Liver (tissue), 3 donors: ENCODE results near the gene LSM14B.

Source experiments
- REST ChIP-seq: IDR thresholded peaks from 2 replicates; pipeline ENCODE4 v1.6.1; 2016; ENCODE audit warnings: antibody characterized with exemption, mild to moderate bottlenecking
- SP1 ChIP-seq: IDR thresholded peaks from 2 replicates; pipeline ENCODE4 v1.6.1; 2018; ENCODE audit warnings: antibody characterized with exemption, mild to moderate bottlenecking
- TF ChIP-seq, protein P1 (sequence below): fragments of 150-350 bp; IDR thresholded peaks from 2 replicates; pipeline ENCODE4 v1.5.1; 2017; ENCODE audit warnings: improper control_type of control experiment, low read depth, low read length; ENCODE audit not compliant: missing input control
- donor health status: healthy.
- donor health status: healthy.

GRCh38 chr20:62183426-62184142 lies 61.3 kb downstream of the LSM14B start:
- TF ChIP-seq REST (no peak), SP1 (no peak)
- TF ChIP-seq, protein P1, sequence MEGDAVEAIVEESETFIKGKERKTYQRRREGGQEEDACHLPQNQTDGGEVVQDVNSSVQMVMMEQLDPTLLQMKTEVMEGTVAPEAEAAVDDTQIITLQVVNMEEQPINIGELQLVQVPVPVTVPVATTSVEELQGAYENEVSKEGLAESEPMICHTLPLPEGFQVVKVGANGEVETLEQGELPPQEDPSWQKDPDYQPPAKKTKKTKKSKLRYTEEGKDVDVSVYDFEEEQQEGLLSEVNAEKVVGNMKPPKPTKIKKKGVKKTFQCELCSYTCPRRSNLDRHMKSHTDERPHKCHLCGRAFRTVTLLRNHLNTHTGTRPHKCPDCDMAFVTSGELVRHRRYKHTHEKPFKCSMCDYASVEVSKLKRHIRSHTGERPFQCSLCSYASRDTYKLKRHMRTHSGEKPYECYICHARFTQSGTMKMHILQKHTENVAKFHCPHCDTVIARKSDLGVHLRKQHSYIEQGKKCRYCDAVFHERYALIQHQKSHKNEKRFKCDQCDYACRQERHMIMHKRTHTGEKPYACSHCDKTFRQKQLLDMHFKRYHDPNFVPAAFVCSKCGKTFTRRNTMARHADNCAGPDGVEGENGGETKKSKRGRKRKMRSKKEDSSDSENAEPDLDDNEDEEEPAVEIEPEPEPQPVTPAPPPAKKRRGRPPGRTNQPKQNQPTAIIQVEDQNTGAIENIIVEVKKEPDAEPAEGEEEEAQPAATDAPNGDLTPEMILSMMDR = no peak
